GM18519 (cell line): ENCODE results near the gene SMDT1.

Source experiments
- ATAC-seq: cut with Tn5 transposase; IDR thresholded peaks from one replicate; pipeline ENCODE4 v1.9.1; 2021; ENCODE audit warnings: mild to moderate bottlenecking, moderate library complexity; ENCODE audit not compliant: unreplicated experiment, low FRiP score

Gene SMDT1

GRCh38 chr22:42079319-42080251 is at the start of gene SMDT1:
SMDT1 (plus strand) TSS chr22:42079700; CDS start chr22:42079769, 69 bp downstream.
- ATAC-seq: peak; percentile 57

- no peak for ATAC-seq
Measured at GRCh38 chr22:42033263-42034181, 46.0 kb upstream of the SMDT1 start.

- no peak for ATAC-seq
Measured at GRCh38 chr22:42035256-42035655, 44.2 kb upstream of the SMDT1 start.

GRCh38 chr22:42039271-42039670 is 40.2 kb upstream of the SMDT1 start:
- no peak for ATAC-seq

GRCh38 chr22:42041784-42042183 is 37.7 kb upstream of the SMDT1 start:
- no peak for ATAC-seq

GRCh38 chr22:42050641-42051180 is 28.8 kb upstream of the SMDT1 start:
- ATAC-seq: no peak

- ATAC-seq: no peak
Measured at GRCh38 chr22:42052765-42053164, 26.7 kb upstream of the SMDT1 start.

- ATAC-seq: no peak
Measured at GRCh38 chr22:42056757-42057511, 22.6 kb upstream of the SMDT1 start.

- ATAC-seq: no peak
Measured at GRCh38 chr22:42060489-42060888, 19.0 kb upstream of the SMDT1 start.

- no peak for ATAC-seq
Measured at GRCh38 chr22:42061041-42061440, 18.5 kb upstream of the SMDT1 start.

GRCh38 chr22:42062506-42063170 is 16.9 kb upstream of the SMDT1 start:
- ATAC-seq: no peak

GRCh38 chr22:42064629-42065028 is 14.9 kb upstream of the SMDT1 start:
- no peak for ATAC-seq

- no peak for ATAC-seq
Measured at GRCh38 chr22:42065438-42066125, 13.9 kb upstream of the SMDT1 start.

- no peak for ATAC-seq
Measured at GRCh38 chr22:42066126-42066761, 13.3 kb upstream of the SMDT1 start.

- no peak for ATAC-seq
Measured at GRCh38 chr22:42066937-42067336, 12.6 kb upstream of the SMDT1 start.

- ATAC-seq: no peak
Measured at GRCh38 chr22:42067671-42068251, 11.7 kb upstream of the SMDT1 start.

GRCh38 chr22:42068291-42068690 is 11.2 kb upstream of the SMDT1 start:
- ATAC-seq: no peak

- ATAC-seq: no peak
Measured at GRCh38 chr22:42069801-42070516, 9.5 kb upstream of the SMDT1 start.
